A549 treated with DMSO at 1 μM for 4 hours (cell line): Measurements from ENCODE around the gene DLGAP1. TPM values are rescaled to one million over a fixed set of nuclear protein-coding genes. Genes with fewer than 3 reads are reported as not detected.

Source experiments
- total RNA-seq: library from RNA; stranded (reverse); fragments of 200-300 nt; extraction: Qiagen RNA extraction; gene quantifications from 5 replicates; pipeline ENCODE4 v1.2.3, GENCODE V29; 2022; ENCODE audit warnings: low read depth

Gene DLGAP1
- 0.09 to 0.10 TPM in 2 of 5 replicates, not detected in the others for total RNA-seq

DNA sequence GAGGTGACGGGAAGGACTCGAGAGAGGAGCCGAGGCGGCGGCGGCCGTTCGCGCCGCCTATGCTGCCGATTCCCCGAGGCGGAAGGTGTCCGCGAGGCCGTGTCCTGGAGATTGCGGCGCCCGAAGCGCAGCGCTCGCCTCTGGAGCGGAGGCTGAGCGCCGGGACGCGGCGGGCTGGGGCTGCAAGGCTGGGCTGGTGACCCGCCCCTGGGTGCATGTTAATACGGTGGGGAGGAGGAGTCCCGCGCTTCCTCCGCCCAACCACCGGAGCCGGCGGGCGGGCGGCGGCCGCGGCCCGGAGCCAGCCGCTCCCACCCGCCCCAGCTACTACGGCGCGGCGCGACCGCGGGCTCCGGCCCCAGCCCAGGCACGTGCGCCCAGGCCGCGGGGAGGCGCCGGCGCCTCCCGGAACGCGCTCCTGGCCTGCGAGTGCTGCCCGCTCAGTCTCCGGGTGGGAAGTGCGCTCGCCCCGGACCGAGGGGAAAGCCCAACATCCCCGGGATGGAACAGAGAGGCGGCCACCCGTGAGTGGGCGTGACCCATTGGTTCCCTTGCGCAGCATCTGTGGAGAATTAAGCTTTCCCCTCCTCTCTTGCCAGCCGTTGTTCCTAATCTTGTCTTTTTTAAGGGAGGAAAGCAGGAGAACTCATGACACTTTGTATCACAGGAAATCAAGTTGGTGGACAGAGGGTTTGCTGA is at the start of gene DLGAP1:
DLGAP1 (minus strand) TSS at position 195 of the 699 bp plus-strand sequence.

DNA sequence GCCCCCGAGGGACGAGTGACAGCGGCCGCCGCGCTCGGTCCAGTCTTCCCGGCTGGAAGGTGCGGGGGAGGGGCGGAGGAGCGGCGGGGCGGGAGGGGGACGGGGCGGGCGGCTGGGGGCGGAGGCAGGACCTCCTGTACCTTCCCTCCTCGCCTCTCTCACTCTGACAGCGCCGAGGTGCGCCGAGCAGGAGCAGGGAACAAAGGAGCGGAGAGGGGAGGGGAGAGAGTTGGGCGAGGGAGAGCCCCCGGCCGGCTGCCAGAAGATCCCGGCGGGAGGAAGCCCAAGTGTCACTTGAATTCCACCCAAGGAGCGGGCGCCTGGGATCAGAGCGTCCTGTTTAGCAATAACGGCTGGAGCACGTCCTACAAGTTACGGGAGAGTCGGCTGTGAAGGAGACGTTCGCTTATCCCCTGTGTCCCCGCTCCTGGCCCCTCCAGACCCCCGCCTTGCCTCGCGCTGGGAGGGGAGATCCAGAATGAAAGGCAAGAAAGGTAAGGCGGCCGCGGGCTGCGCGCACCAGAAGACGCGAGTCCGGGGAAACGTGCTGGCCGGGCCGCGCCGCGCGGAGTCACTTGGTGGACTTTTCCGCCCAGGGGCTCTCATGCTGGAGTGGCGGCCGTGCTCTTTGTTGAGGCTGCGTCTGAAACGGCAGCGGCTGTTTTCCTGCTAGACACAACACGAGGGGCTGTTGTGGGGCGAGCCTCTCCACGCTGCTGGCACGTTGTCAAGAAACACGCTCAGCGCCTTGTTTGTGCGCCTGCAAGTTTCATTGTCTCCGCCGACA is 1004.9 kb downstream of the DLGAP1 start, which contains the start of gene TGIF1:
TGIF1 (plus strand) TSS at position 161 of the 787 bp plus-strand sequence; CDS start at position 479, 318 bp downstream.

